H1 (cell line): ENCODE results near the gene U2AF1L4. TPM values are rescaled to one million over a fixed set of nuclear protein-coding genes. Genes with fewer than 3 reads are reported as not detected.
A peak's percentile ranks its signal among the peaks of the same experiment; 100 is the strongest.

Source experiments
- CTCF ChIA-PET: fragments of 300-600 bp; sonication (Branson Sonifier 250); formaldehyde crosslinking; loops from one replicate; lab custom pipeline; 2021; ENCODE audit not compliant: partially characterized antibody; lab: Charles Lee
- POLR2A ChIA-PET: fragments of 300-600 bp; sonication (Branson Sonifier 250); formaldehyde crosslinking; loops from one replicate; lab custom pipeline; 2021; ENCODE audit warnings: inconsistent platforms; ENCODE audit not compliant: partially characterized antibody; lab: Charles Lee
- DNase-seq, 2 experiments: peaks; one replicate each; pipeline versions ENCODE4 v3.0.0 to v3.0.0-alpha.2; 2010 to 2022; ENCODE audit warnings: low spot score in 2 of 2, low read depth in 1 of 2, mixed read lengths in 1 of 2
- FAIRE-seq: peaks from 2 replicates; lab custom pipeline; 2011; peaks lifted over from hg19 to GRCh38; lab: Jason Lieb, UNC
- H2AFZ ChIP-seq: 2 replicates; pipeline ENCODE4 v1.8.1; 2012; ENCODE audit warnings: low read length, inconsistent platforms
- H2AK5ac ChIP-seq: 2 replicates; pipeline ENCODE4 v1.6.1; 2013; ENCODE audit warnings: low read depth, low read length
- H2BK120ac ChIP-seq: replicated peaks from 2 replicates; pipeline ENCODE3; 2013; ENCODE audit warnings: low read depth, low read length, inconsistent platforms
- H2BK12ac ChIP-seq: 2 replicates; pipeline ENCODE4 v1.6.1; 2013; ENCODE audit warnings: low read depth, low read length
- H2BK15ac ChIP-seq: 2 replicates; pipeline ENCODE4 v1.6.1; 2013; ENCODE audit warnings: low read length
- H2BK20ac ChIP-seq: 2 replicates; pipeline ENCODE4 v1.6.1; 2013; ENCODE audit warnings: low read length
- H2BK5ac ChIP-seq: 2 replicates; pipeline ENCODE4 v1.6.1; 2013; ENCODE audit warnings: low read depth, low read length
- H3K14ac ChIP-seq: 2 replicates; pipeline ENCODE4 v1.6.1; 2013; ENCODE audit warnings: inconsistent platforms; ENCODE audit not compliant: insufficient read length
- H3K18ac ChIP-seq: 2 replicates; pipeline ENCODE4 v1.6.1; 2013; ENCODE audit warnings: low read length; ENCODE audit errors: extremely low read depth
- H3K23ac ChIP-seq: 2 replicates; pipeline ENCODE4 v1.6.1; 2013; ENCODE audit warnings: inconsistent platforms; ENCODE audit not compliant: insufficient read length
- H3K23me2 ChIP-seq: 2 replicates; pipeline ENCODE4 v1.6.1; 2013; ENCODE audit warnings: low read depth, low read length
- H3K27ac ChIP-seq: 2 replicates; pipeline ENCODE4 v1.6.1; 2011; ENCODE audit warnings: low read depth, low read length, inconsistent platforms
- H3K27me3 ChIP-seq, 4 experiments: replicated peaks in 1 of 4; 1 replicate in 1 of 4; 2 replicates in 3 of 4; pipeline versions ENCODE4 v1.6.1 to v1.8.1; 2011 to 2013; ENCODE audit warnings: low read length in 3 of 4, mild to moderate bottlenecking in 3 of 4, inconsistent platforms in 2 of 4, mixed read lengths in 2 of 4, moderate library complexity in 1 of 4; ENCODE audit not compliant: control insufficient read depth in 3 of 4, insufficient read depth in 3 of 4; ENCODE audit errors: extremely low read depth in 1 of 4
- H3K36me3 ChIP-seq, 4 experiments: 2 replicates each; pipeline versions ENCODE4 v1.6.1 to v1.8.1; 2011 to 2013; ENCODE audit warnings: mild to moderate bottlenecking in 4 of 4, low read length in 3 of 4, moderate library complexity in 2 of 4, control low read depth in 1 of 4, inconsistent platforms in 1 of 4; ENCODE audit not compliant: insufficient read depth in 4 of 4, control insufficient read depth in 2 of 4
- H3K4ac ChIP-seq: replicated peaks from 2 replicates; pipeline ENCODE3; 2013; ENCODE audit warnings: low read length, low read depth, mixed read lengths, inconsistent platforms; ENCODE audit not compliant: insufficient read length
- H3K4me1 ChIP-seq, 4 experiments: replicated peaks in 1 of 4; 1 replicate in 1 of 4; 2 replicates in 3 of 4; pipeline versions ENCODE4 v1.6.1 to v1.8.1; 2011 to 2013; ENCODE audit warnings: low read length in 3 of 4, inconsistent platforms in 2 of 4, mixed read lengths in 1 of 4; ENCODE audit not compliant: insufficient read depth in 4 of 4, control insufficient read depth in 3 of 4
- H3K4me2 ChIP-seq, 2 experiments: 2 replicates each; pipeline versions ENCODE4 v1.6.1 to v1.8.1; 2011 to 2013; ENCODE audit warnings: low read depth in 2 of 2, low read length in 2 of 2, control low read depth in 1 of 2, inconsistent platforms in 1 of 2, mild to moderate bottlenecking in 1 of 2; ENCODE audit not compliant: insufficient read depth in 1 of 2
- H3K4me3 ChIP-seq, 4 experiments: fragments of 200-600, 300-600 bp in 1 of 4; sonication (generic), shearing (Covaris generic), sonication (Bioruptor Twin) in 1 of 4; 2 replicates each; pipeline versions ENCODE4 v1.5.1 to v1.8.1; 2011 to 2016; ENCODE audit warnings: low read length in 4 of 4, low read depth in 3 of 4, control low read depth in 2 of 4, inconsistent platforms in 2 of 4, mild to moderate bottlenecking in 2 of 4, mixed read lengths in 1 of 4, moderate library complexity in 1 of 4; ENCODE audit not compliant: insufficient read depth in 2 of 4; ENCODE audit errors: extremely low read depth in 1 of 4
- H3K56ac ChIP-seq: replicated peaks from 2 replicates; pipeline ENCODE3; 2013; ENCODE audit warnings: low read depth, mild to moderate bottlenecking, mixed read lengths, low read length, inconsistent platforms; ENCODE audit not compliant: insufficient read length
- H3K79me1 ChIP-seq: 2 replicates; pipeline ENCODE4 v1.6.1; 2013; ENCODE audit warnings: low read depth, low read length, control low read depth
- H3K79me2 ChIP-seq, 2 experiments: 2 replicates each; pipeline versions ENCODE4 v1.6.1 to v1.8.1; 2012 to 2013; ENCODE audit warnings: low read length in 2 of 2, mild to moderate bottlenecking in 2 of 2, inconsistent platforms in 1 of 2; ENCODE audit not compliant: insufficient read depth in 2 of 2, control insufficient read depth in 1 of 2
- H3K9ac ChIP-seq, 4 experiments: replicated peaks in 1 of 4; 1 replicate in 1 of 4; 2 replicates in 3 of 4; pipeline versions ENCODE4 v1.6.1 to v1.8.1; 2011 to 2013; ENCODE audit warnings: low read depth in 3 of 4, low read length in 3 of 4, control low read depth in 2 of 4, mild to moderate bottlenecking in 2 of 4, moderate library complexity in 2 of 4, inconsistent platforms in 1 of 4; ENCODE audit errors: extremely low read depth in 1 of 4
- H3K9me3 ChIP-seq, 2 experiments: 2 replicates each; pipeline versions ENCODE4 v1.6.1 to v1.8.1; 2012 to 2013; ENCODE audit warnings: mild to moderate bottlenecking in 2 of 2, moderate library complexity in 2 of 2, control low read depth in 1 of 2, inconsistent platforms in 1 of 2, low read depth in 1 of 2, low read length in 1 of 2, mixed read lengths in 1 of 2; ENCODE audit not compliant: insufficient read depth in 2 of 2
- H4K20me1 ChIP-seq, 2 experiments: replicated peaks in 1 of 2; 2 replicates each; pipeline versions ENCODE3 to v1.8.1; 2011 to 2013; ENCODE audit warnings: inconsistent platforms in 2 of 2, low read length in 2 of 2, mild to moderate bottlenecking in 1 of 2; ENCODE audit not compliant: insufficient read depth in 2 of 2, control insufficient read depth in 1 of 2
- H4K5ac ChIP-seq: 2 replicates; pipeline ENCODE4 v1.6.1; 2013; ENCODE audit warnings: low read length, low read depth, mixed read lengths, inconsistent platforms; ENCODE audit not compliant: insufficient read length
- H4K8ac ChIP-seq: 2 replicates; pipeline ENCODE4 v1.8.0; 2013; ENCODE audit warnings: mild to moderate bottlenecking, moderate library complexity, low read length, inconsistent platforms; ENCODE audit not compliant: insufficient read depth; ENCODE audit errors: extremely low read depth
- H4K91ac ChIP-seq: replicated peaks from 2 replicates; pipeline ENCODE3; 2013; ENCODE audit warnings: low read length, mixed read lengths, inconsistent platforms; ENCODE audit not compliant: insufficient read length
- BACH1 ChIP-seq: IDR thresholded peaks from 2 replicates; pipeline ENCODE4 v1.6.1; 2012; ENCODE audit warnings: low read length, improper control_type of control experiment
- E2F6 ChIP-seq: IDR thresholded peaks from 2 replicates; pipeline ENCODE4 v1.6.1; 2012; ENCODE audit warnings: inconsistent platforms
- KDM4A ChIP-seq: IDR thresholded peaks from one replicate; pipeline ENCODE4 v1.7.1; 2012; ENCODE audit warnings: low read depth, mild to moderate bottlenecking, moderate library complexity, low read length, inconsistent platforms; ENCODE audit not compliant: severe bottlenecking
- RBBP5 ChIP-seq: IDR thresholded peaks from 2 replicates; pipeline ENCODE4 v1.7.1; 2012; ENCODE audit warnings: low read depth, mild to moderate bottlenecking, inconsistent platforms, low read length, moderate library complexity, borderline replicate concordance
- WGBS, 2 experiments: shearing (Covaris generic) in 1 of 2; methylation state at CpG; one replicate each; pipeline versions ENCODE4 v1.1.6 to v1.1.7; 2013 to 2015; ENCODE audit warnings: low lambda C conversion rate in 2 of 2, mixed read lengths in 2 of 2, inconsistent platforms in 1 of 2, low coverage in 1 of 2, missing lambda C conversion rate in 1 of 2; ENCODE audit not compliant: insufficient replicate concordance in 2 of 2, insufficient coverage in 1 of 2, insufficient read length in 1 of 2; ENCODE audit errors: extremely low coverage in 1 of 2, missing lambda C conversion rate in 1 of 2; 5-methylcytosine and 5-hydroxymethylcytosine counted together
- polyA plus RNA-seq, 7 experiments: library from polyadenylated mRNA; depleted of rRNA in 3 of 7; stranded (reverse) in 5 of 7; unstranded in 2 of 7; fragments of >200 nt in 5 of 7; fragments of 200-250 nt in 2 of 7; gene quantifications; 1 replicate in 5 of 7; 2 replicates in 1 of 7; 4 replicates in 1 of 7; pipeline versions ENCODE4 v1.2.1 to v1.2.3, GENCODE V29; 2011 to 2013; ENCODE audit warnings: missing spikeins in 2 of 7, mixed read lengths in 2 of 7
- total RNA-seq: library from RNA; stranded (reverse); fragmentation: NEBNext Ultra II Directional; extraction: Animal tissue kit (Norgen Biotek cat#: 25700); gene quantifications from 2 replicates; pipeline ENCODE4 v1.2.1, GENCODE V29; 2021

The U2AF1L4 gene
- total and polyA plus RNA-seq, 2 of the 8 experiments (the other 6 are each of a cell fraction or from before 2014, with no cell fraction given), result 15.1 to 32.7 TPM

- H2AK5ac ChIP-seq, result no peak overlapping the region
- peaks cover 0 to 7% of the 10 kb centered on the region in 2 experiments; a peak in 1 of 4 replicates for H3K79me2 ChIP-seq
- H3K4me3 ChIP-seq, result peak overlapping the region in 3 of 4 experiments; percentile 65 to 95 (median 80); a peak in 4 of 8 replicates
- H3K56ac ChIP-seq, result no peak overlapping the region
- ChIA-PET POLR2A (interaction anchor here (1.0 to 2.7 kb wide), 5 partner anchors 9 to 126 kb away, joined by 3 to 23 read pairs (median 5); partner anchors contain the start of gene HSPB6), CTCF (interaction anchor here (0.6 to 2.3 kb wide), 17 partner anchors 9 to 1454 kb away, joined by 3 to 9 read pairs (median 4); partner anchors contain the start of gene HSPB6)
- FAIRE-seq (no peak), DNase-seq (no peak)
- H2BK5ac ChIP-seq, result peak overlapping the region; percentile 66; the same call in 1 of the 2 replicates
- H4K5ac ChIP-seq, result no peak overlapping the region
- H3K9ac ChIP-seq, result no peak overlapping the region; a peak in 1 of 7 replicates
- 89% methylated on average over 18 of the region's 19 CpGs; no CpG with 5 or more reads in 1 of the 2 experiments for WGBS, 2 experiments
- peaks cover 0 to 2% (median under 1%) of the 10 kb centered on the region in 4 experiments; a peak in 2 of 8 replicates for H3K36me3 ChIP-seq
- peak overlapping the region; percentile 59 to 84 for H3K4me2 ChIP-seq
- H2AFZ ChIP-seq, result no peak overlapping the region
- H3K79me1 ChIP-seq, result no peaks in the 10 kb centered on the region; the same call in none of the 2 replicates
- H2BK12ac ChIP-seq, result 0 out of 2 replicates have a peak overlapping the region, but pooled peaks have one; percentile 12
- no peak overlapping the region for H3K27ac ChIP-seq
- 0 out of 2 replicates have a peak overlapping the region, but pooled peaks have one; percentile 72 for H2BK15ac ChIP-seq
- no peak overlapping the region for H3K18ac ChIP-seq
- no peak overlapping the region for H2BK120ac ChIP-seq
- H3K4ac ChIP-seq, result no peak overlapping the region
- TF ChIP-seq RBBP5 (no peak), E2F6 (no peak), KDM4A (no peak), BACH1 (no peak)
- H2BK20ac ChIP-seq, result no peak overlapping the region
- H3K14ac ChIP-seq, result no peak overlapping the region
- H3K9me3 ChIP-seq, result no peaks in the 10 kb centered on the region
- no peaks in the 10 kb centered on the region for H3K27me3 ChIP-seq
- H4K8ac ChIP-seq, result peak overlapping the region; percentile 81
- H4K91ac ChIP-seq, result no peak overlapping the region
- H3K23ac ChIP-seq, result no peak overlapping the region
- H3K23me2 ChIP-seq, result peaks cover 21% of the 10 kb centered on the region
- peaks cover 0 to 2% of the 10 kb centered on the region in 2 experiments for H4K20me1 ChIP-seq
- peaks cover 0 to 6% (median 3%) of the 10 kb centered on the region in 4 experiments; a peak in 4 of 7 replicates for H3K4me1 ChIP-seq
Measured at GRCh38 chr19:35743640-35744429, 1.4 kb downstream of the U2AF1L4 start.
